Lower lobe of right lung (tissue), 2 donors: ENCODE results near the gene B3GALT6. TPM values are rescaled to one million over a fixed set of nuclear protein-coding genes. Genes with fewer than 3 reads are reported as not detected.

ENCODE experiments used
- ATAC-seq, 2 donors: fragments of 200-7000 bp; cut with Tn5 transposase; one replicate each; pipeline ENCODE4 v1.9.1; 2020 to 2022; ENCODE audit warnings: mild to moderate bottlenecking in 2 of 2, moderate library complexity in 2 of 2
- DNase-seq: peaks from one replicate; pipeline ENCODE4 v3.0.0-alpha.2; 2020
- H3K27ac ChIP-seq: fragments of 200-600 bp; one replicate; pipeline ENCODE4 v1.8.0; 2022
- H3K27me3 ChIP-seq: fragments of 200-600 bp; one replicate; pipeline ENCODE4 v1.8.0; 2022; ENCODE audit warnings: low read depth
- H3K36me3 ChIP-seq: fragments of 200-600 bp; one replicate; pipeline ENCODE4 v1.8.0; 2022; ENCODE audit warnings: mild to moderate bottlenecking
- H3K4me1 ChIP-seq: fragments of 200-600 bp; one replicate; pipeline ENCODE4 v1.8.0; 2022
- H3K4me3 ChIP-seq: fragments of 200-600 bp; one replicate; pipeline ENCODE4 v1.8.0; 2022; ENCODE audit warnings: mild to moderate bottlenecking
- H3K9me3 ChIP-seq: fragments of 200-600 bp; one replicate; pipeline ENCODE4 v1.8.0; 2022
- intact Hi-C: fragments of 100-400 bp; cut with DNase I; formaldehyde crosslinking; loops from one replicate; pipeline ENCODE4 v1.11.0; 2022
- total RNA-seq: library from RNA; stranded (reverse); fragmentation: NEBNext Ultra II Directional; extraction: Animal tissue kit (Norgen Biotek cat#: 25700); gene quantifications from one replicate; pipeline ENCODE4 v1.2.1, GENCODE V29; 2021
- TF ChIP-seq, protein P1 (sequence below): fragments of 200-600 bp; IDR thresholded peaks from one replicate; pipeline ENCODE4 v1.8.0; 2022; ENCODE audit warnings: antibody characterized with exemption, mild to moderate bottlenecking
- donor health status: DM: no; HTN: yes; CAD: no; lungs with severe emphysema.

Gene B3GALT6
- total RNA-seq, 1 donor from 2014 or later: 13.7 TPM

DNA sequence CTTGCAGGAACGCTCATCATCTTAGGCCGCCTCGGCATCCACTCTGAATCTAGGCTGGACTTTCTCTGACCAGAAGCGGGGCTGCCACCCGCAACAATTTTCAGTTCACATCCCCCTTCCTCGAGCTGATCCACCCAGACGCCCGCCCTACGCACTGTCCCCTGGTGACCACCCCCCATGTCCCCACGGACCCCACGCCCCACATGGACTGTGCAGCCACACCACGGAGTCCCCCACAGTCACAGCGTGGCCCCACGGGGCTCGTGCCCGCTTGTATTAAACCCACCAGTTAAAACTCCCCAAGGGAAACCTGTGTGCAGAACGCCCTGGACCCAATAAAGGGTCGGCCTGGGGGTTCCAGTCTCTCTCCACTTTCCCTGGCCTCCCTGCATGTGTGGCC is 27.5 kb downstream of the B3GALT6 start:
- no peak for ATAC-seq
- Histone ChIP-seq H3K27me3 (no peaks in the 10 kb centered on the region), H3K36me3 (peaks cover 85% of the 10 kb centered on the region), H3K4me1 (peaks cover 16% of the 10 kb centered on the region), H3K4me3 (no peak overlapping the region), H3K9me3 (no peaks in the 10 kb centered on the region), H3K27ac (no peak overlapping the region)
- TF ChIP-seq, protein P1, sequence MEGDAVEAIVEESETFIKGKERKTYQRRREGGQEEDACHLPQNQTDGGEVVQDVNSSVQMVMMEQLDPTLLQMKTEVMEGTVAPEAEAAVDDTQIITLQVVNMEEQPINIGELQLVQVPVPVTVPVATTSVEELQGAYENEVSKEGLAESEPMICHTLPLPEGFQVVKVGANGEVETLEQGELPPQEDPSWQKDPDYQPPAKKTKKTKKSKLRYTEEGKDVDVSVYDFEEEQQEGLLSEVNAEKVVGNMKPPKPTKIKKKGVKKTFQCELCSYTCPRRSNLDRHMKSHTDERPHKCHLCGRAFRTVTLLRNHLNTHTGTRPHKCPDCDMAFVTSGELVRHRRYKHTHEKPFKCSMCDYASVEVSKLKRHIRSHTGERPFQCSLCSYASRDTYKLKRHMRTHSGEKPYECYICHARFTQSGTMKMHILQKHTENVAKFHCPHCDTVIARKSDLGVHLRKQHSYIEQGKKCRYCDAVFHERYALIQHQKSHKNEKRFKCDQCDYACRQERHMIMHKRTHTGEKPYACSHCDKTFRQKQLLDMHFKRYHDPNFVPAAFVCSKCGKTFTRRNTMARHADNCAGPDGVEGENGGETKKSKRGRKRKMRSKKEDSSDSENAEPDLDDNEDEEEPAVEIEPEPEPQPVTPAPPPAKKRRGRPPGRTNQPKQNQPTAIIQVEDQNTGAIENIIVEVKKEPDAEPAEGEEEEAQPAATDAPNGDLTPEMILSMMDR: no peak
- intact Hi-C loops: no loop called here
- no peak for DNase-seq

GRCh38 chr1:1259951-1260600 is 28.0 kb downstream of the B3GALT6 start:
- intact Hi-C loops: no loop called here
- peaks cover 85% of the 10 kb centered on the region for H3K36me3 ChIP-seq
- no peak for ATAC-seq

DNA sequence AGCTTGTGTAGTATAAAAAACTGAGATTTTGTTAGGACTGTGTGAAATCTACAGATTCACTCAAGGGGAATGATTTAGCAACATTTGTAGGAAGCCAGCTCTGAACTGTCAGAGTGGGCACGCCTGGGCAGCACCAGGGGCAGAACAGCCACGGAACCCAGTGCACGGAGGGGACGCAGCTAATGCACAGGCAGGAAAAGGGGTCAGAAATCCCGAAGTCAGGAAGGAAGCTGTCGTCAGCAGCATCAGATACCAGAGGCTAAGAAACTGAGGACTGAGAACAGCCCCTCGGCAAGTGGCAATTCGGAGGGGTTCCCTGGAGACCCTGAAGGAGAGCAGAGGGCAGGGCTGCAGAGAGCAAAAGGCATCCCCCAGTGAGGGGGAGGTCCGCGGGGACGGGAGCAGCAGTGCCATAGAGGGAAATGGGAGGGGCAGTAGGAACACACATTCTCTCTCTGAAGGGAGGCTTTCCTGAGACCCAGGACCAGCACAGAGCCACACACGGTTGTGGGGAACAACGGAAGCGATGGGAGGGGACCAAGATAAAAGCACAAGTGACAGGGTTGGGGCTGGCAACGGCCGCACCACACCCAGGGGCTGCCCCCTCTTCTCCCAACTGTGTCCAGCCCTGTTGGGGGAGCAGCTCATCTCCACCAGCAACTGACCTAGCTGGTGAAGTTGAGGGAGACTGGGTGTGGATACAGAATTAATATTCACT is 29.0 kb downstream of the B3GALT6 start:
- Histone ChIP-seq H3K27me3 (no peaks in the 10 kb centered on the region), H3K9me3 (no peaks in the 10 kb centered on the region), H3K4me3 (no peak overlapping the region), H3K27ac (peak overlapping the region; percentile 4), H3K4me1 (peaks cover 16% of the 10 kb centered on the region), H3K36me3 (peaks cover 81% of the 10 kb centered on the region)
- DNase-seq (no peak), ATAC-seq (no peak)
- intact Hi-C loops: no loop called here
- TF ChIP-seq, protein P1: no peak

More at GRCh38 chr1:1259951-1260600, 28.0 kb downstream of the B3GALT6 start:
- Histone ChIP-seq H3K27ac (no peak overlapping the region), H3K27me3 (no peaks in the 10 kb centered on the region), H3K4me1 (peaks cover 16% of the 10 kb centered on the region), H3K9me3 (no peaks in the 10 kb centered on the region), H3K4me3 (no peak overlapping the region)
- TF ChIP-seq, protein P1: no peak
- no peak for DNase-seq

DNA sequence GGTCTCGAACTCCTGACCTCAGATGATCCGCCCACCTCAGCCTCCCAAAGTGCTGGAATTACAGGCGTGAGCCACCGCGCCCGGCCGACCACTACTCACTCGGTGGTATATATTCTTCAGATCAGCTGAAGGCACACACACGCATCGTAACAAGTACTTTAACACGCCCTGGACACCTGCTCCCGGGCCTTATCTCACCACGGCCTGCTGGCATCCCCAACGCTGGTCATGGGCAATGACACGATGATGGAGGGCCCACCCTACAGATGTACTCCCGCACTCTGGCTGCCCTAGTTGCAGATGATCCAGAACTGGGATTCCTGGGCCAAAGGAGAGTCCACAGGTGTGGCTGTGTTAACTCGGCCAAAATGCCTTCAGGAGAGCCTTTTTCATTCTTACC is 30.0 kb downstream of the B3GALT6 start:
- Histone ChIP-seq H3K9me3 (no peaks in the 10 kb centered on the region), H3K27me3 (no peaks in the 10 kb centered on the region), H3K36me3 (peaks cover 81% of the 10 kb centered on the region), H3K4me3 (no peak overlapping the region), H3K4me1 (peaks cover 16% of the 10 kb centered on the region), H3K27ac (no peak overlapping the region)
- TF ChIP-seq, protein P1: no peak
- intact Hi-C loops: no loop called here
- ATAC-seq (no peak), DNase-seq (no peak)

DNA sequence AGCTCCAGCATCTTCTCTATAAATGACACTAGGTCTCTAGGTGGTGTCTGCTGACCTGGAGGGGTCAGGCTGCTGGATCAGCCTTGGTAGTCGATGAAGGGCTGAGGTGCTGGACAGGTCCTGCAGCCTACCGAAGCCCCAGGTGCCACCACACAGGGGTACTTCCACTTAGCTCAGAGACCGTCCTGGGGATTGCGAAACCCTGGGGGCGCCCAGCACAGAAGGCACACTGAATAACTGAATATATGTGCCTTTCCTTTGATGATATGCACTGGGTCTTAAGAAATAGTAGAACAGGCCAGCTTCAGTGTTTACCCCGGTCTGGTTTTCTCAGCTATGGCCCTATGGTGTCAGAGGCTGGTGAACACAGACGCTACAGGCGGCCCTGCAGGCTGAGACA is 30.7 kb downstream of the B3GALT6 start:
- TF ChIP-seq, protein P1: no peak
- Histone ChIP-seq H3K4me3 (no peak overlapping the region), H3K36me3 (peaks cover 88% of the 10 kb centered on the region), H3K27me3 (no peaks in the 10 kb centered on the region), H3K27ac (no peak overlapping the region), H3K9me3 (no peaks in the 10 kb centered on the region), H3K4me1 (peaks cover 16% of the 10 kb centered on the region)
- ATAC-seq (no peak), DNase-seq (no peak)
- intact Hi-C loops: no loop called here
